HepG2 (cell line): Measurements from ENCODE around the gene SPACA9. TPM values are rescaled to one million over a fixed set of nuclear protein-coding genes. Genes with fewer than 3 reads are reported as not detected.

ENCODE experiments used
- ATAC-seq: fragments of 200-7000 bp; cut with Tn5 transposase; 3 replicates; pipeline ENCODE4 v1.9.1; 2020; ENCODE audit warnings: mild to moderate bottlenecking, moderate library complexity
- BruUV-seq: library from RNA; stranded (reverse); fragments of 400-500 nt; replicated peaks from 2 replicates; lab custom pipeline; 2021; lab: Mats Ljungman, UMichigan
- CTCF ChIA-PET: fragments of 300-600 bp; formaldehyde crosslinking; extraction: SDS; loops from one replicate; lab custom pipeline; 2021; ENCODE audit warnings: low total read pairs, inconsistent platforms, low intra/inter-chr PET ratio; lab: Yijun Ruan, JAX
- POLR2A ChIA-PET: fragments of 350-600 bp; sonication (Branson Sonifier 250); formaldehyde crosslinking; loops from one replicate; lab custom pipeline; 2020; ENCODE audit warnings: antibody characterized with exemption, inconsistent platforms; lab: Yijun Ruan, JAX
- DNase-seq: peaks from one replicate; pipeline ENCODE4 v3.0.0-alpha.2; 2015; ENCODE audit warnings: low spot score
- FAIRE-seq: peaks from 3 replicates; lab custom pipeline; 2011; peaks lifted over from hg19 to GRCh38; lab: Jason Lieb, UNC
- H2AFZ ChIP-seq: one replicate; pipeline ENCODE4 v1.6.1; 2011; ENCODE audit warnings: low read length, inconsistent platforms
- H3K27ac ChIP-seq: fragments of 300-600 bp; 3 replicates; pipeline ENCODE4 v1.8.0; 2011; ENCODE audit warnings: mixed run types, mild to moderate bottlenecking, mixed read lengths, low read length, inconsistent platforms; ENCODE audit not compliant: insufficient read depth; ENCODE audit errors: extremely low read length
- H3K27me3 ChIP-seq, 2 experiments: fragments of 200-600 bp in 1 of 2; 2 replicates in 1 of 2; 3 replicates in 1 of 2; pipeline versions ENCODE4 v1.6.0 to v1.8.0; 2011; ENCODE audit warnings: low read length in 2 of 2, mild to moderate bottlenecking in 2 of 2, moderate library complexity in 2 of 2, inconsistent platforms in 1 of 2; ENCODE audit not compliant: insufficient read depth in 2 of 2, control insufficient read depth in 1 of 2
- H3K36me3 ChIP-seq, 2 experiments: fragments of 200-600 bp in 1 of 2; replicated peaks in 1 of 2; 2 replicates in 1 of 2; 3 replicates in 1 of 2; pipeline versions ENCODE4 v1.5.1 to v1.8.0; 2011; ENCODE audit warnings: low read length in 2 of 2, inconsistent platforms in 1 of 2; ENCODE audit not compliant: insufficient read depth in 2 of 2, control insufficient read depth in 1 of 2
- H3K4me1 ChIP-seq: 2 replicates; pipeline ENCODE4 v1.5.1; 2012; ENCODE audit warnings: low read length, inconsistent platforms; ENCODE audit not compliant: insufficient read depth
- H3K4me2 ChIP-seq: 2 replicates; pipeline ENCODE4 v1.6.0; 2011; ENCODE audit warnings: low read depth, low read length, inconsistent platforms
- H3K4me3 ChIP-seq, 3 experiments: fragments of 200-600 bp in 1 of 3; sonication (generic), shearing (Covaris generic) in 1 of 3; replicated peaks in 1 of 3; 2 replicates each; pipeline ENCODE4 v1.5.1; 2011 to 2016; ENCODE audit warnings: low read length in 3 of 3, inconsistent platforms in 2 of 3, low read depth in 2 of 3, mild to moderate bottlenecking in 2 of 3, control low read depth in 1 of 3, mixed read lengths in 1 of 3; ENCODE audit not compliant: insufficient read depth in 1 of 3
- H3K79me2 ChIP-seq: one replicate; pipeline ENCODE4 v1.6.1; 2011; ENCODE audit warnings: low read length, inconsistent platforms; ENCODE audit not compliant: insufficient read depth
- H3K9ac ChIP-seq: 2 replicates; pipeline ENCODE4 v1.6.0; 2011; ENCODE audit warnings: mild to moderate bottlenecking, low read depth, low read length, inconsistent platforms; ENCODE audit not compliant: insufficient read depth
- H3K9me3 ChIP-seq: 2 replicates; pipeline ENCODE4 v1.5.1; 2012; ENCODE audit warnings: mild to moderate bottlenecking, low read length
- H4K20me1 ChIP-seq: 2 replicates; pipeline ENCODE4 v1.6.0; 2011; ENCODE audit warnings: inconsistent platforms, mild to moderate bottlenecking, low read length, moderate library complexity; ENCODE audit not compliant: insufficient read depth
- AKAP8 ChIP-seq: sonication (generic); formaldehyde crosslinking; IDR thresholded peaks from 2 replicates; pipeline ENCODE4 v1.5.1; 2020; ENCODE audit warnings: mild to moderate bottlenecking, missing genetic modification reagents
- ELF3 ChIP-seq: IDR thresholded peaks from 2 replicates; pipeline ENCODE4 v1.6.1; 2016; ENCODE audit warnings: missing genetic modification reagents, missing compliant biosample characterization
- GPN1 ChIP-seq: sonication (generic); formaldehyde crosslinking; IDR thresholded peaks from 2 replicates; pipeline ENCODE4 v1.5.1; 2020; ENCODE audit warnings: missing genetic modification reagents, borderline replicate concordance
- MAFK ChIP-seq, 2 experiments: IDR thresholded peaks in 1 of 2; conservative IDR thresholded peaks in 1 of 2; 2 replicates each; pipeline ENCODE4 v1.6.1; 2011; ENCODE audit warnings: improper control_type of control experiment in 2 of 2, low read length in 2 of 2
- MED13 ChIP-seq: sonication (generic); formaldehyde crosslinking; IDR thresholded peaks from 2 replicates; pipeline ENCODE4 v1.5.0; 2020; ENCODE audit warnings: missing genetic modification reagents
- RCOR2 ChIP-seq: IDR thresholded peaks from 2 replicates; pipeline ENCODE4 v1.6.1; 2016; ENCODE audit warnings: missing biosample characterization, missing genetic modification reagents
- STAT6 ChIP-seq: sonication (generic); formaldehyde crosslinking; IDR thresholded peaks from 2 replicates; pipeline ENCODE4 v1.4.0; 2020; ENCODE audit warnings: missing genetic modification reagents, mild to moderate bottlenecking, borderline replicate concordance
- ZNF513 ChIP-seq: sonication (generic); formaldehyde crosslinking; conservative IDR thresholded peaks from 2 replicates; pipeline ENCODE4 v1.5.0; 2020; ENCODE audit warnings: missing genetic modification reagents
- WGBS: methylation state at CpG from one replicate; pipeline ENCODE4 v1.1.6; 2017; ENCODE audit warnings: low lambda C conversion rate; 5-methylcytosine and 5-hydroxymethylcytosine counted together
- in situ Hi-C: cut with HindIII; loops from 2 replicates; pipeline ENCODE4 v1.10.0; 2017; ENCODE audit warnings: low pct_unique_long_range_greater_than_20kb; ENCODE audit not compliant: extremely low pct_ligation_motif_present
- intact Hi-C: fragments of 100-400 bp; cut with micrococcal nuclease; formaldehyde crosslinking; loops from one replicate; pipeline ENCODE4 v1.10.0; 2022; ENCODE audit not compliant: unreplicated experiment
- polyA plus RNA-seq, 8 experiments: library from polyadenylated mRNA; depleted of rRNA in 3 of 8; stranded (reverse) in 7 of 8; unstranded in 1 of 8; fragments of >200 nt; fragmentation: Illumina TruSeq in 4 of 8; extraction: Trizol in 4 of 8; gene quantifications; 2 replicates each; pipeline versions ENCODE4 v1.2.1 to v1.2.3, GENCODE V29; 2011 to 2016; ENCODE audit warnings: low read depth in 4 of 8, missing spikeins in 1 of 8, mixed read lengths in 1 of 8; ENCODE audit not compliant: insufficient read depth in 1 of 8
- total RNA-seq, 5 experiments: library from RNA; depleted of rRNA; stranded (reverse); fragments of >200 nt; fragmentation: Illumina TruSeq; extraction: Trizol; gene quantifications; 2 replicates each; pipeline ENCODE4 v1.2.3, GENCODE V29; 2016; ENCODE audit warnings: low read depth in 1 of 5
- TF ChIP-seq, protein P1 (sequence below): sonication (generic); formaldehyde crosslinking; IDR thresholded peaks from 2 replicates; pipeline ENCODE4 v1.5.0; 2020; ENCODE audit warnings: missing genetic modification reagents, mild to moderate bottlenecking, borderline replicate concordance

SPACA9 gene
- total and polyA plus RNA-seq, 2 of the 13 experiments (the other 11 are each of a cell fraction or from before 2014, with no cell fraction given): 0.15 to 0.38 TPM

DNA sequence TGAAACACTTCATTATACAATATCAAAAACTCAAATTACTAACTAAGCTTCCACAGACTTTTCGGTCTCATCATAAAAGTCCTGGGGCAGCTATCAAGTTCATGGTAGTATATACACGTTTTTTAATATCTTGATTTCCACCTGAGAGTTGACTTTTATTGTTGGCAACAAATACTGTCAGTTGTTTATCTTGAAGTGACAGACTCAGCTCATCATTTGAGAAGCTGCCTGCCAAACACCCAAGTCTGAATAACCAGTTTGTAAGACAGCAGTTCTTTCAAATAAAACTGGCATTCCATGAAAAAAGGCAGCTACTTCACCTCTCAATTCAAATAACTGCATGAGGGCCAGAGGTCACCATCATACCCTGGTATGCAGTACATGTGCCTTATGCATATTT lies 30.6 kb downstream of the SPACA9 start (continued):
- TF ChIP-seq STAT6 (CRISPR knock-in tag): no peak
- no peak for TF ChIP-seq ZNF513 (CRISPR knock-in tag)
- TF ChIP-seq, protein P1, sequence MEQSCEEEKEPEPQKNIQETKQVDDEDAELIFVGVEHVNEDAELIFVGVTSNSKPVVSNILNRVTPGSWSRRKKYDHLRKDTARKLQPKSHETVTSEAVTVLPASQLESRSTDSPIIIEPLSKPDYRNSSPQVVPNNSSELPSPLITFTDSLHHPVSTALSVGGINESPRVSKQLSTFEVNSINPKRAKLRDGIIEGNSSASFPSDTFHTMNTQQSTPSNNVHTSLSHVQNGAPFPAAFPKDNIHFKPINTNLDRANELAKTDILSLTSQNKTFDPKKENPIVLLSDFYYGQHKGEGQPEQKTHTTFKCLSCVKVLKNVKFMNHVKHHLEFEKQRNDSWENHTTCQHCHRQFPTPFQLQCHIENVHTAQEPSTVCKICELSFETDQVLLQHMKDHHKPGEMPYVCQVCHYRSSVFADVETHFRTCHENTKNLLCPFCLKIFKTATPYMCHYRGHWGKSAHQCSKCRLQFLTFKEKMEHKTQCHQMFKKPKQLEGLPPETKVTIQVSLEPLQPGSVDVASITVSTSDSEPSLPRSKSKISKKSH: no peak
- no peak for TF ChIP-seq MED13 (CRISPR knock-in tag)
- no peak for TF ChIP-seq MAFK (conservative IDR thresholded peaks at IDR 0.05 in 1 of 2, IDR thresholded peaks at IDR 0.05 in 1 of 2; ENCODE audit: low read length in 2 of 2)
- no peak for TF ChIP-seq RCOR2 (CRISPR knock-in tag)
- TF ChIP-seq ELF3 (CRISPR knock-in tag): no peak

DNA sequence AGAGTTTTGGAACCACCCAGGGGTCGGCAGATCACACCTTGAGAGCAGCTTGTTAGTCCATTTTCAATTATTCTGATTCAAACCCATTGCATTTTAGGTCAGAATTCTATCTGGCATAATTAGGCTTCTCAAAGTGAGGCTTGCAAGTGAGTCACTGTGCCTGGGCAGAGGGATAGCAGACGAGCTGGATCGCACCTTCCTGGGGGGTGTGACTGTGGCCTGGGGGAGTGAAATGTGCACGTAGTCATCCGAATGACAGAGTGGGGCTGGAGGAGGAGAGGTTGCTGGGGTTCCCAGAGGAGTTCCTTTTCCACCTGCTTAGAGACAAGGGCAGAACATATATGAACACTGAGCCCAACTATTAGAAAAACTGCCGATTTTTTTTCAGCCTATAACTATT lies 31.7 kb downstream of the SPACA9 start:
- WGBS: 96% methylated on average over 6 of the region's 6 CpGs
- CTCF ChIA-PET: no interaction called here
- peaks cover 9 to 46% of the 10 kb centered on the region in 2 experiments for H3K36me3 ChIP-seq

More for the DNA sequence above, 31.7 kb downstream of the SPACA9 start:
- Histone ChIP-seq H3K27me3 (no peaks in the 10 kb centered on the region), H3K4me3 (no peak overlapping the region), H2AFZ (no peak overlapping the region), H3K79me2 (no peaks in the 10 kb centered on the region), H4K20me1 (0 out of 2 replicates have a peak, but pooled peaks cover 4% of the 10 kb centered on the region), H3K9ac (no peak overlapping the region), H3K4me1 (no peaks in the 10 kb centered on the region)
- intact Hi-C loops: no loop called here
- ATAC-seq: no peak
- no TSS peak for BruUV-seq
- POLR2A ChIA-PET: no interaction called here
- TF ChIP-seq GPN1 (CRISPR knock-in tag): no peak
- TF ChIP-seq AKAP8 (CRISPR knock-in tag): no peak
- TF ChIP-seq, all 625 proteins: peak for 0
- in situ Hi-C loops: no loop called here
- FAIRE-seq (no peak), DNase-seq (no peak)
- H3K27ac ChIP-seq: no peak overlapping the region
- H3K4me2 ChIP-seq: no peak overlapping the region
- H3K9me3 ChIP-seq: no peaks in the 10 kb centered on the region
